ENCODE data around the gene RMND5A. TPM values are rescaled to one million over a fixed set of nuclear protein-coding genes. Genes with fewer than 3 reads are reported as not detected.
"Not testable (repeated sequence)": the region's sequence is repeated elsewhere in the genome, so short reads cannot be mapped to it uniquely, and the experiment has no call there.

RMND5A gene
- total RNA-seq, 1 experiment from 2014 or later, result 16.6 TPM

DNA sequence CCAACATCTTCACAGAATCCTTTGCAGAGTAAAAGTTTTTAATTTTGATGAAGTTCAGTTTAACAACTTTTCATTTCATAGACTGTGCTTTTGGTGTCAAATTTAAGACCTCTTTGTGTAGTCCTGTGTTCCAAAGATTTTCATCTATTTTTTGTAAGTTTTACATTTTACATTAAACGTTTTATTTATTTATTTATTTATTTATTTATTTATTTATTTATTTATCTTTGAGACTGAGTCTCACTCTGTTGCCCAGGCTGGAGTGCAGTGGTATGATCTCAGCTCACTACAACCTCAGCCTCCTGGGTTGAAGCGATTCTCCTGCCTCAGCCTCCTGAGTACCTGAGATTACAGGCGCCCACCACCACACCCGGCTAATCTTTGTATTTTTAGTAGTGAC is 12.0 kb upstream of the RMND5A start:
- not testable (repeated sequence) for DNase-seq (ENCODE audit: low read depth)

DNA sequence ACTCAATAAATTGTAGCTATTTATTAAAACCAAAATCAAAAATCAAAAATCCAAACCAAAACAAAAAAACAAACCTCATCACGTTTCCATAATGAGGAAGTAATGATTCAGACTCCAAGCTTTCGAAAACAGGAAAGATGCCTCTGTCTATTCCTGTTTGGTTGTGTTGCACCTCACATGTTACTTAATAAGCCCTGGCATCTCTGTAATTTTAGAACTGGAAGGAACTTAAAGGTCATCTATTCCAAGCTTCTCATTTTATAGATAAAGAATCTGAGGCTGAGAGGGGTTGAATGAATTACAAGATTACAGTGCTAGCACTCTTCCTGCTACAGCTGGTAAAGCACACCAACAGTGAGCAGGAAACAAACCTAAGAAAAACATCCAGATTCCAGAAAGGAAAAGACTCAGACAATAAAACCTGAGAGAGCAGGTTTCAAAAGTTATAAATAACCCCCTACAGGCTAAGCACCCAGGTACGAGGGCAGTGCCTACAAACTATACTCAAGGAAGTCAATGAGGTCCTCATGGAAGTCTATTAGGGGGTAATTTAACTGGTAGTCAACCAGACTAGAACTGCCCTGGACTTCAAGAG is 5.4 kb upstream of the RMND5A start:
- DNase-seq (ENCODE audit: low read depth), result not testable (repeated sequence)

DNA sequence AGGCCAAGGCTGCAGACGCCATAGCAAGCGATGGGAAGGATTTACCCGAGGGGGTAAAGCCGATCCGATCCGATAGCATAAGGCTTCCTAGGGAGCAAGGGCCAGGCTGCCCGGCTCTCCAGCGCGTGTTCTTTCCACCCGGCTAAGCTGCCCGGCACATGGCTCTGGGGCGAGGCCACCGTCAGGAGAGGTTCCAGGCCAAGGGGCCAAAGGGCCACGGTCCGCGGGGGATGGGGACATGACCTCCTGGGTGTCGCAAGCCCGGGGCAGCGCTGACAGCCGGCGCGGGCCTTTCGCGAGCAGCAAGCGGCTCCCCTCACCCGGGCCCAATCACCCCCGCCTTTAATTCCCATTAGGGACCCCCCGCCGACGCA is 841 bp upstream of the RMND5A start:
- DNase-seq (ENCODE audit: low read depth), result not testable (repeated sequence)

DNA sequence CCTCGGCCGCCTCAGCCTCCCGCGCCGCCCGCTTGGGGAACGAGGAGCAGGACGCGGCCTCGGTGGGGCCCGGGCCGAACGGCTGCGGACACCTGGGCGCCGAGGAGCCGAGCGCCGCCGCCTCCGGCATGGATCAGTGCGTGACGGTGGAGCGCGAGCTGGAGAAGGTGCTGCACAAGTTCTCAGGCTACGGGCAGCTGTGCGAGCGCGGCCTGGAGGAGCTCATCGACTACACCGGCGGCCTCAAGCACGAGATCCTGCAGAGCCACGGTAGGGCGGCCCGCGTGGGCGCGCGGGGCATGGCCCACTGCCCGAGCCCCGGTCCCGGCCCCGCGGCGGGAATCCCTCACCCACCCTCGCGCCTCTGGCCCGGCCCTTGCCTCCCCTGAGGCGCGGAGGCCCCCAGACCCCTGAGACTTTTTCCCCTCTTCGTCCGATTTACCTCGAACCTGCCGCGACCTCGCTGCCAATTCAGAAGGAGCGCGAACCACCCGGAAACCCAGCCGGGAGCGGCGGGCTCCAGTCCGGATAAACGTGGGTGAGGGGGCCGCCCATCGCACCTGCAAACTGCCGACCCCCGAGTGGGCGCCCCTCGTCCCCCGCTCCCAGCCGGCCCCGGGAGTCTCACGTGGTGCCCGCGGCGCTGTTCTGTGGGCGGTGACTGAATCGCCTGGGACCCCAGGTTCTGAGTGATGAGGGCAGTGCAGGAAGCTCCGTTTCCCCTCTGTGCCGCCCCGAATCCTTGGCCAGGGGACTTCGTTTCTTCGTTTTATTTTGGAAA is 639 bp downstream of the RMND5A start:
- DNase-seq (ENCODE audit: low read depth), result peak; percentile 35

DNA sequence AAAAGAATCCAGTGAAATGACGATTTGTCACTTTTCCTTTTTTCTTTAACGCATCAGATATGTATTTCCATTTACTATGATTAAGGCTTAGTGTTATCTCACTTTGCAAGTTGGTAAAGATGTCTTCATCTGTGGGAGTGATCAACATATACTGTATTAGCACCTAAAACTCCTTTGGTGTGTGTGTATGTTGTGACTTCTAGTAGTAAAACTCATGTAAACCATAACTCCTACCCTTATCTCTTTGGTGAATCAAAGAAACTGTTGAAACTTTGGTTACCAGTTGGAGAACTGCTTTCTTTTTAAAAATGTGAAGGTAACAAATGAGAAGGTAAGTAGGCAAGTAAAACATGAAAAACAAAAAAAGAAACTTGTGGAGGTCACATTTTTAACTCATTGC is 5.6 kb downstream of the RMND5A start:
- DNase-seq (ENCODE audit: low read depth), result not testable (repeated sequence)

DNA sequence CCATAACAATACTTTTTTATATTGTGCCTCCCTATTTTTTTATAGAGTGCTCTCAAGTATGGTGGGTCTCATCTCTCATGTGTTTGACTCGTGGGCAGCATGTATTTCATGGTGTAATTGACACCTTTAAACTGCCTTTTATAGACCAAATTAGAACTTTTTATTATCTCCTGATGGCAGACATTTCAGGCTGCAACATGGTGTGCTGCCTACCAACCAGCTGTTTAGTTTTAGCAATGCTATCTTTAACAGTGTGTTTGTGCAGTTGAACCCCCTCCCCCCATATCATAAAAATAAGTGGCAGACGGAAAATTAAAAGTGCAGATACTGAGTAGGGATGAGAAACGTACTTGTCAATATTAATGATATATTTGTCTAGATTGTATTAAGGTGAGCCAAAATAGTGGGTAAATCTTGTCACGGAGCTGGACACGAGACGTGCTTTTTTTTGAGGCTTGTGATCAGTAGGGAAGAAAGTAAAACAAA is 12.0 kb downstream of the RMND5A start:
- DNase-seq (ENCODE audit: low read depth), result not testable (repeated sequence)

DNA sequence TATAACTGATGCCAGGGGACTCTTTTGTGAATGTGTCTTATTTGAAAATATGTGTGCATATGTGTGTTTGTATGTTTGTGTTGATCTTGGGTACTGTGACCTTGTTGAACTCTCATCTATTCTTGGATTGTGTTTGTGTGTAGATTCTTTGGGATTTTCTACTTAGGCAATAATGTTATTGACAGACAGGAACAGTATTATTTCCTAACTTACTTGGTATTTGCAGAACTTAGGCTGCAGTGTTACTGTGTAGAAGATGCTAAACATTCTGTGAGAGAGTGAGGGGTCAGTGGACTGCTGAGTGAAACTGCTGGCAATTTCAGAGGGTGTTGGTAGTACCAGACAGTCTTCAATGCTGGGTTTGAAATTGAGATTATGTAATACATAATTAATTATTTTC is 12.7 kb downstream of the RMND5A start:
- not testable (repeated sequence) for DNase-seq (ENCODE audit: low read depth)

DNA sequence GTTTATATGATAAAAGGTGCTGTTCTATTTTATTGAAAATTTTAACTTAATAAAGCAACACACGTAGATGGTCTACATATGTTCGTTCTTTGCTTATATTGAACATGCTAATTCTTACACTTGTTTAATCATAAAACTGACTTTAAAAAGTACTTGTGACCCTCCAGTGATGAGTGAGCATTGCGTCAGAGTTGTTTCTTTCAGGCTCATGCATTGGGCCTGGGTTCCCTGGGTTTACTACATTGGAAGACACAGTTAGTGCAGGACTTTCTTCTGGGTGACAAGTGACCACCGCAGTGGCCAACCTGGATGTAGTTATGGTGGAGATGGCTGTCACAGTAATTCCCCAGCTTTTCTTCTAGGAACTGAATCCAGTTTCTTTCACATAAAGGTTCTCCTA is 13.4 kb downstream of the RMND5A start:
- not testable (repeated sequence) for DNase-seq (ENCODE audit: low read depth)

DNA sequence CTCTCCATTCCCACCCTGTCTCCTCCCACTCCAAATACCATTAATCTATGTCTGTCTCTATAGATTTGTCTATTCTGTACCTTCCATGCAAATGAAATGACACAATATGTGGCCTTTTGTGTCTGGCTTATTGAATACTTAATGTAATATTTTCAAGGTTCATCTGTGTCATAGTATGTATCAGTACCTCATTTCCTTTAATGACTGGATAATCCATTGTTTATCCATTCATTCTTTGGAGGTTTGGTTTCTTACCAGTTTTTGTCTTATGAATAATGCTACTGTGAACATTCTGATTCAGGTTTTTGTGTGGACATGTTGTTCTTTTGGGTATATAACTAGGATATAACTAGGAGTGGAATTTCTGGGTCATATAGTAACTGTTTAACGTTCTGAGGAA is 14.8 kb downstream of the RMND5A start:
- peak; percentile 15 for DNase-seq (ENCODE audit: low read depth)

DNA sequence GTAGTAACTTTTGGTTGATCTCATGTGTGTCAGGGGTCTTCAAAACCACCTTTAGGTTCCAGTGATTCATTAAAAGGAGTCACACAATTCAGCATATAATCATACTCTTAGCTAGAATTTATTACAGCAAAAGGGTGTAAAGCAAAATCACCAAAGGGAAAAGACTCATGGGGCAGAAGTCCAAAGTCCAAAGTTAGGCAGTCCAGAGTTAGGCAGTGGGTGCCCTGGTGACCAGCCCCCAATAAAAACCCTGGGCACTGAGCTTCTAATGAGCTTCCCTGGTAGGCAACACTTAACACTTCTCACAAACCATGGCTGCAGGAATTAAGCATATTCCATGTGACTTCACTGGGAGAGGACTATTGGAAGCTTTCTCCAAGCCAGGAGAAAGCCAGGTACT is 19.4 kb downstream of the RMND5A start:
- DNase-seq (ENCODE audit: low read depth), result not testable (repeated sequence)

DNA sequence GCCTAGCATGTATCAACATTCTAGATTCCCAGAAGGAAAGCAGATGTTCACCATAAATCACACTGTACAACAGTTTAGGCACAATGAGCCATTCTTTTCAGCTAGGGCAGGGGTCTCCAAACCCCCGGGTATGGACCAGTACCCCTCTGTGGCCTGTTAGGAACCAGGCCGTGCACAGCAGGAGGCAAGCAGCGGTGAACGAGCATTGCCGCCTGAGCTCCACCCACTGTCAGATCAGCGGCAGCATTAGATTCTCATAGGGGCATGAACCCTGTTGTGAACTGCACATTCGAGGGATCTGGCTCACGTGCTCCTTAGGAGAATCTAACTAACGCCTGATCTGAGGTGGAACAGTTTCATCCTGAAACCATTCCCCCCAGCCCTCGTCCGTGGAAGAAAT is 19.8 kb downstream of the RMND5A start:
- DNase-seq (ENCODE audit: low read depth), result not testable (repeated sequence)

DNA sequence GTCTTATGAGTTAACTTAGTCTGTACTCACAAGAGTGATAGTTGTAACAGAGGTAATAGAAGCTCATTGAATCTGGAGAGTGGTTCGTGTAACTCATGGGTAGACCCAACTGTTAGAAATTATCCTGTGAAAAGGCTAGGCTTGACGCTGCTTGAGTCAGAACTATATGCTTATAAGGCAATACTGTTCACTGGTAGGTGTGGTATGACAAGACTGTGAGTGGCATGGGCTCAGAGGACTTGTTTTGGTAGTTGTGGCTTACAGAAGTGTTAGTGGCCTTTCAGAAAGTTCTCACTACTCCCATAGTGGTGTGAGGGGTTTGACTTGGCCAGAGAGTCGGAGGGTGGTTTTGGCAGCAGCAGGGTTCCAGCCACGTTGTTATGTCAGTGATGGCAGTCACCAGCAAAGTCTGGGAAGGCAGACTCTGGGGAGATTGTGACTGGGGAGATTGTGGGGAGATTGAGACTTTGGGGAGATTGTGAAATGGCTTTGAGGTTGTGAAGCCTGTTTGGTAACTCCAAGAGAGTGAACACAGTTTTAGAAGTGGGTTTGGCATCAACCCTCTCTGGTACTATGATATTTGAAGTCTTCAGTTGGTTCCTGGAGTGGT is 21.9 kb downstream of the RMND5A start:
- not testable (repeated sequence) for DNase-seq (ENCODE audit: low read depth)

DNA sequence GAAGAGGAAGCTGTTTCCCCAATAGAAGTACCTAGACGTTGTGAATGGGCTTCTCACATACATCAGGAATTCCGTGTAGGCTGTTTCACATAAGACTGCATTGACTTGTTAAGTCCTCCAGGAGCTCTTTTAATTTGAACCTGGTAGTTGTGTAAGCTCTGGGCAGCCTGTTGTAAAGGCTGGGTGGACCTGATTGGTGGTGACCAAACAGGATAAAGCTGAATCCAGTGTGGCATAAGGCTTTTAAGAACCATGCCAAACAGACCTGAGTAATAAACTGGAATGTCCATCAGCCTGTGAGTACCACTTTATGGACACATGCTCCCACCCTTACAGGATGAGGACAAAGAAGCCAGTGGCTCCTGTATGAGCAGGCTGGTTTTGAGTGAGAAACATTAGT is 24.1 kb downstream of the RMND5A start:
- DNase-seq (ENCODE audit: low read depth), result no peak

DNA sequence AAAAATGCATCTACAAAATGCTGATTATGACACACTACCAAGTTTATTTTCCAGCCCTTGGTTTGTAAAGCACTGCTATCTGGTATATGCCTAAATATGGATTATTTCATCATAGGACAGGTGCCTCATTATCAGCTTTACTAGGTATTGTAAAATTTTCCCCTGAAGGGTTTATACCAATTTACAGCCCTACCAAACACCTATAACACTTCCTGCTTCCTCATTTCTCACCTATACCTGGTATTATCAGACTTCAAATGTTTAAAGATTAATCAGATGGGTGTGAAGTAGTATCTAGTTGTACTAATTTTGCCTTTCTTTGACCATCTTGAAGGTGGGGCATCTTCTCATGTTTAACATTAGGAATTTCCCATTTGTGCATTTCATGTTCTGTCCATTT is 26.8 kb downstream of the RMND5A start:
- no peak for DNase-seq (ENCODE audit: low read depth)

DNA sequence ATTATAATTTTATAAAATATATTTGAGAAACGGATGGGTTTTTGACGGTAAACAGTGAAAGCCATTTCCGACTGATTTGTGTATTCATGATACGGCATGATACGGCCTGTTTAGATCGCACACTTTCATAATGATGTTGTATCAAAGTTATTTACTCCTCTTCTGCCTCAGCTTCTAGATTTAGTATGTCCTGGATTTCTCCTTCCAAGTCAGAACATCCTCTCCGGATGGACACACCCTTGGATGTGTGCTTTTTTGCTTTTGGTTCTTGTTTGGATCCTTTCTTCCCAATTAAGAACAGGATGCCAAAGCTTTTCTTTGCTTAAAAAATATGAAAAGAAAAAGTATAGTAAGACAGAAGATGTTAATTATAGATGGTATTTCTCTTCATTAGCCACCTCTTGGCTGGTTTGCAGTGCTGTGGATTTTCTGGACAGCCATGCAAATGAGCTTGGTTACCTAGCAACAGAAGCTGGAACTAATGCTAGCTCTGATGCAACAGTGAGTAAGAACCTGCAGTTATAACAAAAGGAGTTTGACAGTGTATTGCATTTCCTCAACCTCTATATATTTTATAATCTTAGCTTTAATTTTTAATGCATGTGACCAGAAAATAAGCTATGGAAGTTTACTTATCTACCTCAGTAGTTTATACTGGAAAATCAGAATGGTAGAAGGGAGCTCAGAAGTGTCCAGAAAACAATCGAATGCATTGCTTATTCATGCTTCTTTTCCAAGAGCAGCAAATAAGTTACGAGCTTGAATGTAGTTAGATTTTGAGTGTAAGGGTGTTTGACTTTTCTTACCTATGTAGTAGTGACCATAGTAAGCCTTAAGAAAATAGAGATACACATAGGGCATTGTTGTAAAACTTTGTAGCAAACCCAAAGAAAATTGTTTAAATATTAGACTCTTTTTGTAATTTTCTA is 27.9 kb downstream of the RMND5A start:
- DNase-seq (ENCODE audit: low read depth), result peak; percentile 44

DNA sequence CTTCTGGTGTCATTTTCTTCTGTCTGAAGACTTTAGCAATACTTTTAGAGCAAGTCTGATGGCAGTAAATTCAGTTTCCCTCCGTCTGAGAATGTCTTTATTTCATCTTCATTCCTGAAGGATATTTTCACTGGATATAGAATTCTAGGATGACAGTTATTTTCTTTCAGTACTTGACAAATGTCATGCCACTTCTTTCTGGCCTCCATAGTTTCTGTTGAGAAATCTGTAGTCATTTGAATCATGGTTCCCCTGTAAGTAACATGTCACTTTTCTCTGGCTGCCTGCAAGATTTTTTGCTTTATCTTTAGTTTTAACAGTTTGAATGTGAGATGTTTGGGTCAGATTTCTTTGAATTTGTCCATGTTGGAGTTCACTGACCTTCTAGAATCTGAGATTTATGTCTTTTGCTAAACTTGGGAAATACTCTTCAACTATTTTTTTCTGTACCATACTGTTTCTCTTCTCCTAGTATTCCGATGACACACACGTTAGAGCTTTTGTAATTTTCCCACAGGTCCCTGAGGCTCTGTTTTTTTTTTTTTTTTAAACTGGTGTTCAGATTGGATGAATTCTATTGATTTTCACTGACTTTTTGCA is 30.2 kb downstream of the RMND5A start:
- DNase-seq (ENCODE audit: low read depth), result peak; percentile 16

DNA sequence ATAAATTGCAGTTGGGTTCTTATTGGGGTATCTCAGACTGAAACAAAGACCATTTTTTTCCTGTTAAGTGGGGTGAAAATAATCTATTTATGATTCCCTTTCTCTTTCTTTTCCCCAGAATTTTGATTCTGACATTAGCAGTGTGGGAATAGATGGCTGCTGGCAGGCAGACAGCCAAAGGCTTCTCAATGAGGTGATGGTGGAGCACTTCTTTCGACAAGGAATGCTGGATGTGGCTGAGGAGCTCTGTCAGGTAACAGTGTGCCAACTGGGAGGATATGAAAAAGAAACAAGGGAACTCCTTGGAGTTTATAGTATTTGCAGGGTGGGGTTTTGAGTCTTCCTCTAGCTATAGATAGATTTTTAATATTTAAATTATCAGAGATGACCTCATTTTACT is 31.7 kb downstream of the RMND5A start:
- no peak for DNase-seq (ENCODE audit: low read depth)

DNA sequence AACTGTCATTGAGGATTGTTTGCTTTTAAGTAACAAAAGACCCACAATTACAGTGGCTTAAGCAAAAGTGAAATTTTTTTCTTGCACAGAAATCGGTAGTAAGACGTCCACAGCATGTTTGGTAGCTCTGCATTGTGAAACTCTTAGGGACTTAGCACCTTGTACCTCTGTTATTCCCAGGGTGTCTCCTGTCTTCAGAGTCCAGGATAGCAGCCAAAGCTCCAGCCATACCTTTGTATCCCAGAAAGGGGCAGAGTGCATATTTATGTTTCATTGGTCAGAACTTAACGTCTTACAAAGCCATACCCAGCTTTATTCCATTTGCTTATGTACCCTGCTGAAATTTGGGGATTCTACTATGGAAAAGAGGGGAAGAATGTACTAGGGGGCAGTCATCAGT is 32.8 kb downstream of the RMND5A start:
- no peak for DNase-seq (ENCODE audit: low read depth)

DNA sequence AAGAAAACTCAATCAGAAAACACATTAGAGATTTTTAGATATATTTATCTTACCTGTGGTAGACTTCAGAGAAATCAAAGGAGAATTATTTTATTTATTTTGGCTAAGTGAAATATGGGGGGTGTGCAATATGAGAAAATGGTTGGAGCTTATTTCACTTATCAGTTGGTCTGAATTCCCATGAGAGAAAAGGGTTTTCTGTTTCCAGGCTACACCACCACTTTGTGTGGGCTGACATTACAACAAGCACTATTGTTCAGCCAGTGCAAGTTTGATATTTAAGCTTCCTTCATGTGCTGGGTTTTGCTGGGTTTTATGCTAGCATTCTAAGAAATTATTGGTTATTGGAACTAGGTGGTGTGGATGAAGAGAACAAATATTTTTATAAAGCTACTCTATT is 33.5 kb downstream of the RMND5A start:
- DNase-seq (ENCODE audit: low read depth), result no peak

DNA sequence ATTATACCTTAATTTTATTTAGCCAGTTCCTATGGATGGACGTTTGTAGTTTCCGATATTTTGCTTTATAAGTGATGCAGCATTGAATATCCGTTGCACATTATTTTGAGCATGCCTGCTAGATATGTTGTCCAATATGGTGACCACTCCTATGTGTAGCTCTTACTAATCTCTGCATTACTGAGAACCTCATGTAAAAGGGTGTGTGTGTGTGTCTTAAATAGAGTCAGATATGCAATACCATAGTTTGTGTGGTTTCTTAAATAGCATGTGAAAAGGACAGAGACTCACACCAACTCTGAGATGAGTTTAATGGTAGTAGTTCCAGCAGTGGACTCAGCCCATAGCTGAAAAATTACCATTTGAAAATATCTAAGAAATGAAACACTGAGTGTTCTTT is 38.3 kb downstream of the RMND5A start:
- DNase-seq (ENCODE audit: low read depth), result no peak

DNA sequence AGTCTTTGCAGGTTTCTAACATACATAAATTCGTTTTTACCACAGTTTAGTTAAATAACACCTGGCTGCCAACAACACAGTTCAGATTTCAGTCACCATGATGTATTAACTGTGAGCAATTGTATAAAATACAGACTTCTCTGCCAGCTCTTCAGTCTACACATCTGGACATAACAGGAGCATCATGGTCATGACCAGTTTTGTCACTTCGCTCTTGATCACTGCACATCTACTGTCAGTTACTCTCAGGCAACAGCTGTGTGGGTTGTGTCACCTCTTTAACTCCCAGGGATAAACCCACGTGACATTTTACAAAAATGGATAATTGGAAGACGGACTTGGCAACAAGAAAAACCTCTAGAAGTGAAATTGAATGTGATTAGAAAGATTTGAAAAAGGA is 40.3 kb downstream of the RMND5A start:
- peak; percentile 27 for DNase-seq (ENCODE audit: low read depth)
